Esophagus squamous epithelium (tissue), 5 donors: ENCODE results near the gene SCNN1B. TPM values are rescaled to one million over a fixed set of nuclear protein-coding genes. Genes with fewer than 3 reads are reported as not detected.
"Not testable (repeated sequence)": the region's sequence is repeated elsewhere in the genome, so short reads cannot be mapped to it uniquely, and the experiment has no call there.

Experiments used
- DNase-seq: peaks from one replicate; lab custom pipeline; 2025; lab: John Stamatoyannopoulos, UW
- H3K27ac ChIP-seq, 4 donors: fragments of 200-600 bp; sonication (generic); one replicate each; pipeline ENCODE4 v1.5.1; 2016 to 2019; ENCODE audit warnings: mild to moderate bottlenecking in 1 of 4
- H3K27me3 ChIP-seq, 4 donors: fragments of 200-600 bp; sonication (generic); 1 replicate in 3 of 4; 2 replicates in 1 of 4; pipeline versions ENCODE4 v1.5.1 to v1.6.0; 2017 to 2021; ENCODE audit warnings: antibody characterized with exemption in 1 of 4
- H3K36me3 ChIP-seq, 3 donors: fragments of 200-600 bp; sonication (generic); one replicate each; pipeline ENCODE4 v1.5.1; 2016 to 2019
- H3K4me1 ChIP-seq, 3 donors: fragments of 200-600 bp; sonication (generic); one replicate each; pipeline ENCODE4 v1.5.1; 2017 to 2019
- H3K4me3 ChIP-seq, 4 donors: fragments of 200-600 bp; sonication (generic); 1 replicate in 3 of 4; 2 replicates in 1 of 4; pipeline ENCODE4 v1.5.1; 2016 to 2019; ENCODE audit warnings: mild to moderate bottlenecking in 2 of 4, moderate library complexity in 1 of 4
- H3K9me3 ChIP-seq, 3 donors: fragments of 200-600 bp; sonication (generic); one replicate each; pipeline ENCODE4 v1.5.1; 2016 to 2019
- POLR2A ChIP-seq, 4 donors: fragments of 450-650 bp; IDR thresholded peaks; one replicate each; pipeline ENCODE4 v1.6.1; 2017; ENCODE audit warnings: antibody characterized with exemption in 4 of 4, mild to moderate bottlenecking in 4 of 4, moderate library complexity in 3 of 4
- WGBS, 2 donors: methylation state at CpG; one replicate each; pipeline ENCODE4 v1.1.5; 2018; 5-methylcytosine and 5-hydroxymethylcytosine counted together
- intact Hi-C: fragments of 100-400 bp; cut with DNase I; formaldehyde crosslinking; loops from one replicate; pipeline ENCODE4 v1.15.0; 2022
- total RNA-seq, 4 donors: library from RNA; depleted of rRNA; stranded (reverse); fragments of >200 nt; gene quantifications; one replicate each; pipeline ENCODE4 v1.1.0, GENCODE V29; 2016
- TF ChIP-seq, protein P1 (sequence below), 6 experiments: fragments of 450-650 bp in 4 of 6; fragments of 200-600 bp in 2 of 6; sonication (generic) in 2 of 6; IDR thresholded peaks; one replicate each; pipeline ENCODE4 v1.5.1; 2016 to 2019; ENCODE audit warnings: antibody characterized with exemption in 6 of 6, mild to moderate bottlenecking in 4 of 6, moderate library complexity in 4 of 6
- donor health status: DM: yes; HTN: yes; CAD: no.

Gene SCNN1B
- total RNA-seq, 4 donors from 2014 or later: 24.9 to 86.8 (median 36.2) TPM

DNA sequence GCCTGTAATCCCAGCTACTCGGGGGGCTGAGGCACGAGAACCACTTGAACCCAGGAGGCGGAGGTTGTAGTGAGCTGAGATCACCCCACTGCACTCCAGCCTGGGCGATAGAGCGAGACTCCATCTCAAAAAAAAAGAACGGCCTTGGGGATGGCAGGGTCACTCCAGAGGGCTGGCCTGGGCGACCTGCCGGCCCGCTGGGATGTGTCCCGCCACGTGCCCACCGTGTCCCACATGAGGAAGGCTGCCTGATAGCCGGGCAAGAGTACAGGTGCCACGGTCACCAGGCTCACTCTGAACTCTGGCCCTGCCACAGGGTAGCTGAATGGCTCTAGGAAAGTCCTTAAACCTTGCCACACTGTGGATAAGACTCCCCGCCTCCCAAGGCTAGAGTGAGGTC is 83.3 kb downstream of the SCNN1B start:
- Histone ChIP-seq H3K4me3 (no peak overlapping the region), H3K9me3 (no peaks in the 10 kb centered on the region), H3K4me1 (peaks cover 4 to 39% (median 8%) of the 10 kb centered on the region in 3 donors), H3K27me3 (no peaks in the 10 kb centered on the region), H3K27ac (peak overlapping the region; percentile 18 to 84 (median 70)), H3K36me3 (peaks cover 0 to 31% (median 8%) of the 10 kb centered on the region in 3 donors)
- 77 to 84% methylated on average over 7 to 13 of the region's 15 CpGs for WGBS, 2 donors
- TF ChIP-seq POLR2A (IDR thresholded peaks at IDR 0.05): no peak
- TF ChIP-seq, protein P1, sequence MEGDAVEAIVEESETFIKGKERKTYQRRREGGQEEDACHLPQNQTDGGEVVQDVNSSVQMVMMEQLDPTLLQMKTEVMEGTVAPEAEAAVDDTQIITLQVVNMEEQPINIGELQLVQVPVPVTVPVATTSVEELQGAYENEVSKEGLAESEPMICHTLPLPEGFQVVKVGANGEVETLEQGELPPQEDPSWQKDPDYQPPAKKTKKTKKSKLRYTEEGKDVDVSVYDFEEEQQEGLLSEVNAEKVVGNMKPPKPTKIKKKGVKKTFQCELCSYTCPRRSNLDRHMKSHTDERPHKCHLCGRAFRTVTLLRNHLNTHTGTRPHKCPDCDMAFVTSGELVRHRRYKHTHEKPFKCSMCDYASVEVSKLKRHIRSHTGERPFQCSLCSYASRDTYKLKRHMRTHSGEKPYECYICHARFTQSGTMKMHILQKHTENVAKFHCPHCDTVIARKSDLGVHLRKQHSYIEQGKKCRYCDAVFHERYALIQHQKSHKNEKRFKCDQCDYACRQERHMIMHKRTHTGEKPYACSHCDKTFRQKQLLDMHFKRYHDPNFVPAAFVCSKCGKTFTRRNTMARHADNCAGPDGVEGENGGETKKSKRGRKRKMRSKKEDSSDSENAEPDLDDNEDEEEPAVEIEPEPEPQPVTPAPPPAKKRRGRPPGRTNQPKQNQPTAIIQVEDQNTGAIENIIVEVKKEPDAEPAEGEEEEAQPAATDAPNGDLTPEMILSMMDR (IDR thresholded peaks at IDR 0.05): no peak
- intact Hi-C loops: no loop called here
- no peak for DNase-seq

DNA sequence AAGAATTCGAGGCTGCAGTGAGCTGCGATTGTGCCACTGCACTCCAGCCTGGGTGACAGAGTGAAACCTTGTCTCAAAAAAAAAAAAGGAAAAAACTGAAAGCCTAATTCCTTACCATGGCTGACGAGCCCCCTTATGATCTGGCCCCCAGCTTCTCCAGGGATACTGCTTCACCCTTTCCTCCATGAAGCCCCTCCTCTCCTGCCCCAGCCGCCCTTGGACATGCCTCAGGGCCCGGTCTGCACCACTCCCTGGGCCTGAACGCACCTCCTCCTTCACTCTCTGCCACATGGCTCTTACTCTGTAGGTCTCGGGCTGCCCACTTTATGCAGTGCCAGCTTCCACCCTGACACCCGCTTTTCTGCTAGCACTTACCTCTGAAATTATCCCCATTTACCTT is 85.6 kb downstream of the SCNN1B start:
- intact Hi-C loops: no loop called here
- DNase-seq: no peak
- 91 to 96% methylated on average over 6 to 8 of the region's 8 CpGs for WGBS, 2 donors
- Histone ChIP-seq H3K4me1 (peaks cover 4 to 54% (median 8%) of the 10 kb centered on the region in 3 donors), H3K9me3 (no peaks in the 10 kb centered on the region), H3K36me3 (peaks cover 10 to 53% (median 18%) of the 10 kb centered on the region in 3 donors), H3K27me3 (no peaks in the 10 kb centered on the region), H3K4me3 (no peak overlapping the region), H3K27ac (no peak overlapping the region)
- TF ChIP-seq POLR2A (IDR thresholded peaks at IDR 0.05): no peak
- TF ChIP-seq, protein P1 (IDR thresholded peaks at IDR 0.05): no peak

DNA sequence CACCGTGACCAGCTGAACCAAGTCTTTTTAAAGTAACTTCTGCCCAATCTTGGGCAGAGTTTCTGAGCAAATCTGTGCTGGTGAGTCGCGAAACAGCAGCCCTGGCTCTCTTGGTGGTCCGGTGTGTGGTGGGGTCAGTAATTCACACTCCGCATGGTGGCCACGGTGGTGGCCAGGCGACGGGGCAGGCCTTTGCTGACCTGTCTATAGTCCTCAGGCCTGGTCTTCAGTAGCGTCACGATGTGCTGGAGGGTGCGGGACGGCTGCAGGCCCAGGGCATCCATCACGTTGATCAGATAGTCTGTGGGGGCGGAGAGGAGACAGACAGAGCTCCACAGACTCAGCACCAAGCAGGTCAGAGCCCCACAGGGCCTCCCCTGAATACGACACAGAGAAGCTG is 86.7 kb downstream of the SCNN1B start:
- H3K27ac ChIP-seq: no peak overlapping the region
- no peak for DNase-seq
- H3K4me3 ChIP-seq: no peak overlapping the region
- no peaks in the 10 kb centered on the region for H3K27me3 ChIP-seq
- intact Hi-C loops: no loop called here
- H3K4me1 ChIP-seq: peaks cover 4 to 65% (median 8%) of the 10 kb centered on the region in 3 donors
- H3K36me3 ChIP-seq: peaks cover 10 to 54% (median 18%) of the 10 kb centered on the region in 3 donors
- WGBS, 2 donors: 76 to 92% methylated on average over 4 to 9 of the region's 15 CpGs
- TF ChIP-seq POLR2A (IDR thresholded peaks at IDR 0.05): no peak
- TF ChIP-seq, protein P1 (IDR thresholded peaks at IDR 0.05): no peak
- H3K9me3 ChIP-seq: no peaks in the 10 kb centered on the region

DNA sequence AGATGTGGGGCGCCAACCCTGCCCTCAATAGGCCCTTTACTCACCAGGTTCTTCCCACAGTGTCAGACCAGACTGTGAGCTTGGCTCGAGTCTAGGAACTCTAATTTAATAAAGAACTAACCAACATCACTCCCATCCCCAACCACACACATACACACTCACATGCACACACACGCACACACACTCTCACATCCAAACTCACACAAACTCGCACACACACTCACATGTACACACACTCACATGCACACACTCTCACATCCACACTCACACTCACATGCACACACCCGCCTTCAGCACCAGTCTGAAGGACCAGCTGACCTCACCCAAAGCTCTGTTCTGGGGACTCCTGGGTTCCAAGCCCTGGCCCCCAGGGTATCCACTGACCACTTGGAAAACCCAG is 87.1 kb downstream of the SCNN1B start:
- Histone ChIP-seq H3K36me3 (peaks cover 10 to 54% (median 18%) of the 10 kb centered on the region in 3 donors), H3K9me3 (no peaks in the 10 kb centered on the region), H3K4me3 (no peak overlapping the region), H3K4me1 (peaks cover 4 to 67% (median 8%) of the 10 kb centered on the region in 3 donors), H3K27me3 (no peaks in the 10 kb centered on the region), H3K27ac (no peak overlapping the region)
- DNase-seq: no peak
- no peak for TF ChIP-seq POLR2A (IDR thresholded peaks at IDR 0.05)
- TF ChIP-seq, protein P1 (IDR thresholded peaks at IDR 0.05): no peak
- intact Hi-C loops: no loop called here
- WGBS, 2 donors: 94 to 96% methylated on average over 5 of the region's 5 CpGs

DNA sequence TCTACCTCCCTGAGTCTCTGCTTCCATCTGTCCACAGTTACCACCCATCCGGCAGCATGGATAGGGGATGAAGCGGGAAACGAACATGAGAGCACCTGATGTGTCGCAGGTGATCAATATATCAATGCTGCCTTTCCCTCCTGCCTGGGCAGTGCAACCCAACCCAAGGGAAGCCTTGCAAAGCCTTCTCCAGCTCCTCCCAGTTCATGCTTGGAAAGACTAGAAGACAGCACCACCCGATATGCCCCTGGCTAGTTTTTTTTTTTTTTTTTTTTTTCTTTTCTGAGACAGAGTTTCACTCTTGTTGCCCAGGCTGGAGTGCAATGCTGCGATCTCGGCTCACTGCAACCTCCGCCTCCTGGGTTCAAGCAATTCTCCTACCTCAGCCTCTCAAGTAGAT is 87.8 kb downstream of the SCNN1B start:
- H3K9me3 ChIP-seq, DNase-seq, H3K27me3 ChIP-seq, H3K4me3 ChIP-seq, intact Hi-C loops: not testable (repeated sequence)
- Histone ChIP-seq H3K4me1 (peaks cover 4 to 64% (median 5%) of the 10 kb centered on the region in 3 donors), H3K36me3 (peaks cover 10 to 54% (median 18%) of the 10 kb centered on the region in 3 donors), H3K27ac (peak overlapping the region in 1 of 4 donors; percentile 67)
- WGBS, 2 donors: 81 to 89% methylated on average over 8 of the region's 8 CpGs
